ENCODE data around the gene LIPT2.

DNA sequence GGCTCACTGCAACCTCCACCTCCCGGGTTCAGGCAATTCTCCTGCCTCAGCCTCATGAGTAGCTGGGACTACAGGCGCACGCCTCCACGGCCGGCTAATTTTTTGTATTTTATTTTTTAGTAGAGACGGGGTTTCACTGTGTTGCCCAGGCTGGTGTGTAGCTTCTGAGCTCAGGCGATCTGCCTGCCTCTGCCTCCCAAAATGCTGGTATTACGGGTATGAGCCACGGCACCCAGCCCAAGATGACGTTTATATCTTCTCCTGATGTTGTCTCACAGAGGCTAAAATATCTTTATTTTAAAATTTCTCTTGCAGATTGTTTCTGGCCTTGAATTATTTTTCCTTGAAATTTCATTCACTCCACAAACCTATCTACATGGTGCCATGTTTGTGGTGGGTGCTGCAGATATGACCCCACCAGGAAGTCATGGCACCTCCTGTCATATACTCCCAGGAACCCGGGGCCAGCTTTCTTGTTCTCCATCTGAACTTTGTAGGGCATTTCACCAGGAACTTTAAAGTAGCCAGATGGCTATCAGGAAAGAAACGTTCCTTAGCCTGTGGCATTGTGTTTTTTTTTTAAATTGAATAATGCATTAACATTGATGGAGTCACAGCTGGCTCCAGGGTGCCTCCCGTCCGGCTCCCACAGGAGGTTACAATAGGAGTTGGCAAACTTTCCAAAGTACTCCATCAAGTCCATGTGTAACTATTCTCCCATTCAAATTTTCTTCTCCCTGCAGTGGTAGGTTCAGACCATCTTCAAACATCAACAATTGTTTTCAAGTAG, 42.0 kb upstream of the LIPT2 start:
- TF ChIP-seq, protein P1, sequence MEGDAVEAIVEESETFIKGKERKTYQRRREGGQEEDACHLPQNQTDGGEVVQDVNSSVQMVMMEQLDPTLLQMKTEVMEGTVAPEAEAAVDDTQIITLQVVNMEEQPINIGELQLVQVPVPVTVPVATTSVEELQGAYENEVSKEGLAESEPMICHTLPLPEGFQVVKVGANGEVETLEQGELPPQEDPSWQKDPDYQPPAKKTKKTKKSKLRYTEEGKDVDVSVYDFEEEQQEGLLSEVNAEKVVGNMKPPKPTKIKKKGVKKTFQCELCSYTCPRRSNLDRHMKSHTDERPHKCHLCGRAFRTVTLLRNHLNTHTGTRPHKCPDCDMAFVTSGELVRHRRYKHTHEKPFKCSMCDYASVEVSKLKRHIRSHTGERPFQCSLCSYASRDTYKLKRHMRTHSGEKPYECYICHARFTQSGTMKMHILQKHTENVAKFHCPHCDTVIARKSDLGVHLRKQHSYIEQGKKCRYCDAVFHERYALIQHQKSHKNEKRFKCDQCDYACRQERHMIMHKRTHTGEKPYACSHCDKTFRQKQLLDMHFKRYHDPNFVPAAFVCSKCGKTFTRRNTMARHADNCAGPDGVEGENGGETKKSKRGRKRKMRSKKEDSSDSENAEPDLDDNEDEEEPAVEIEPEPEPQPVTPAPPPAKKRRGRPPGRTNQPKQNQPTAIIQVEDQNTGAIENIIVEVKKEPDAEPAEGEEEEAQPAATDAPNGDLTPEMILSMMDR (IDR thresholded peaks at IDR 0.05; ENCODE audit: low read length) = no peak
- TF ChIP-seq EZH2 (optimal IDR thresholded peaks at IDR 0.05; ENCODE audit: low read depth, low read length) = no peak
